Measurements from ENCODE around the gene SEC62. TPM values are rescaled to one million over a fixed set of nuclear protein-coding genes. Genes with fewer than 3 reads are reported as not detected.

SEC62 gene
- total and polyA plus RNA-seq, 9 of the 15 experiments (the other 6 are each of a cell fraction or from before 2014, with no cell fraction given), result 34.5 to 152 (median 51.8) TPM

GRCh38 chr3:169969174-169970095 is 2.8 kb downstream of the SEC62 start (continued):
- TF ChIP-seq REST (IDR thresholded peaks at IDR 0.05; ENCODE audit: borderline replicate concordance) (no peak), REST (CRISPR knock-in tag; IDR thresholded peaks at IDR 0.05; ENCODE audit: low read depth) (no peak), BRCA1 (IDR thresholded peaks at IDR 0.05) (no peak), BRCA1 (CRISPR knock-in tag; IDR thresholded peaks at IDR 0.05) (no peak)
